CD4-positive, alpha-beta T cell treated with Interferon alpha-2 for 1 hour (primary cell): ENCODE data around the gene TRAPPC12.

Experiments
- DNase-seq, 2 donors: peaks; one replicate each; pipeline ENCODE4 v3.0.0-alpha.2; 2020 to 2022

TRAPPC12 gene

DNA sequence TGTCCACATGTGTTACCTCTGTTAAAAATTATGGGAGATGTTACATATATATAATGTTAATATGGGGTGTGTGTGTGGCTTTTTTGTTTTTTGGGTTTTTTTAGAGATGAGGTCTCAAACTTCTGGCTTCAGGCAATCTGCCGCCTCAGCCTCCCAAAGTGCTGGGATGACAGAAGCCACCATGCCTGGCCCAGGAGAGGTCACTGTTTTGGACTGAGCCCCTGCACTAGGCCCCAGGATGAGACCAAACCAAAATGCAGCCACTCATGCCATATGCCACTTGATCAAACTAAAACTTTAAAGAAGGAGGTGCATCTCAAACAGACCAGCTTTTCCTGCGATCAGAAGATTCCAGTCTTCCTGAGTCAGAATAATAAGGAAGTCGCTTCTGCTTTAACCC, 137.3 kb downstream of the TRAPPC12 start:
- DNase-seq: no peak

DNA sequence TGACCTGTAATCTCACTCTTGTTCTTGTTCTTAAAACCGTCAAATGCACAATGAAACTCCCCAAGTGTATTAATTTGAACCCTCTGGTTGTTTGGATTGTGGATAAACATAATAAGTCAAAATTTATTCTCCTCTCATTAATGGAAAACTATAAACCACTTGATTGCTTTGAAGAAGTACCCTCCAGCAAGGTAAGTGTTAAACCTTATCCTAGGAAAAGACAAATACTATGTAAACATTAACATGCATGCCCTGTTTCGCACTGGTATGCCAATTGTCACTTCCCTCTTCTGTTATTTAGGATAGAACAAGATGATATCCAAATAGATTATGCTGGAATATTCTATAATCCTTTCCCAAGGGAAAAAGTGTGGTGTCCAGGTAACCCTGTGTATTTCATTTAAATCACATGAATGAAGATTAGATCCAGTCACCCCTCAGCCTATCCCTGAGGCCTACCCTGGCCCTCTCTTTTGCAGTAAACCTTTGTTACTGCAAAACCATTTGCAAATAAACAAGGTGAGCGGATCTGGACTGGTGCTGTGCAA, 138.5 kb downstream of the TRAPPC12 start:
- no peak for DNase-seq

DNA sequence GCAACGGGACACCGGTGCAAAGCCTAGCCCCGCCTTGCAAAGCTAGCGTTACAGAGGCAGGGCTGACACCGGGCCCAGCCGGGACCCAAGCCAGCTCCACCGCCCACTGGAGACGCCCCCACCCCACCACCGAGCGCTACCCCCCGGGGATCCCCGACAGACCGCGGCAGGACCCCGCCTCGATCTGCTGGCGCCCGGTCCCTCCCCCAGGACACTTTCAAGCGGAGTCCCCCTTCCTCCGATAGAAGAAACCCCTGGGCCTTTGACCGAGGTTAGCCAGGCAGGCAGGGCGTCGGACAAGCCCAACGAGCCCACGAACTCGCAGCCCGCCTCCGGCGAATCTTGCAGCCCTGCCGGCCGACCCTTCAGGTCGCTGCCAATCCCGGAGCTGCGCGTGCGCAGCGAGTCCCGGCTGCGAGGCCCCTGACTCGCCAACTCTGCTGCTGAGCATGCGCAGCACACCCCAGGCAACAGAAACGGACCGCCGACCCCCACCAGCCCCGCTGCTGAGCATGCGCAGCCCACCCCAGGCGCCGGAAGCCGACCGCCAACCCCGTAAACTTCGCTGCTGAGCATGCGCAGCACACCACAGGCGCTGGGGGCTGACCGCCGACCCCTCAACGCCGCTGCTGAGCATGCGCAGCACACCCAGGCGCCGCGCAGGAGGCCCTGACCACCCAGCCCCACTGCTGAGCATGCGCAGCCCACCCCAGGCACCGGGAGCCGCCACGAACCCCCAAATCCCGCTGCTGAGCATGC, 139.2 kb downstream of the TRAPPC12 start:
- peak; percentile 99 for DNase-seq

DNA sequence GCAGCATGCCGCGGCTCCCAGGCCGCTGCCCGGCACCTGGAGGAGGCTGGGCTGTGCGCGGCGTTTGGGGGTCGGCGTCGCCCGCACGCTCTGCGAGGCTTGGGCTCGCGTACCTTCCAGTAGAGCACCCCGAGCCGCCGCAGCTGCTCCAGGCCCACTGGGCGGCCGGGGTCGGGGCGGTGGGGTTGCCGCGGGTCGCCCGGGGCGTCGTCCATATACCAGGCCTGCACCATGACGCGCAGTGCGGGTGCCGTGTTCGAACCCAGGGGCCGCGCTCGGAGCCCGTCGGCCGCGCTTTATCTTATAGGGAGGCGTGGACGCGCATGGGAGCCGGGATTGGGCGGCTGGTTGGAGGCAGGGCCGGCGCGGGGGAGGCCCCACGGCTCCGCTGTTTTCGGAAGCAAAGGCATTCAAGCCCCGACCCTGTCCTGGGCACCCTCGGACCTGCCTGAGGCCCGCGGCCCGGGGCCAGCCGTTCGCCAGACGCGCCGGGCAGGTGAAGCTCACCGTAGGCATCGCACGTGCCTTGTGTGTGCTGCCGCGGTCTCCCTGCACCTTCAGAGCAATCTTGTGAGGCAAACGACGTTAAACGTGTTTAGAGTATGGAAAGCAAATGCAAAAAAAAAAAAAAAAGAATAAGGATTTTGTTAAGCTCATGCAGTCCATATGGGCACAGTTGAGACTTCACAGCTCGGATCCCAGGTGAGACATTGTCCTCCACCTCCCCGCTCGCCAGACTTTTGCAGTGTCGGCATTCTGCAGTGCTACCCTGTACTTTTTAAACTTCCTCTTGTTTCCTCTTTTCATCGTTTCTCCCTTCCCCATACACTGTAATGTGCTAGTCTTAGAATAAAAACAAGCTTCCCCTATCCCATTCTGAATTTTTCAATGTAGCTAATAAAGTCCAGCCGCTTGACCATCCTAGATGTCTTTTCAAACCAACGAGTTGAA, 140.0 kb downstream of the TRAPPC12 start, which contains the start of gene ADI1:
Gene ADI1, minus strand, starts transcription at position 277 of the 951 bp plus-strand sequence. Its CDS starts 44 bp downstream, at position 233.
- DNase-seq: peak; percentile 72 to 80

DNA sequence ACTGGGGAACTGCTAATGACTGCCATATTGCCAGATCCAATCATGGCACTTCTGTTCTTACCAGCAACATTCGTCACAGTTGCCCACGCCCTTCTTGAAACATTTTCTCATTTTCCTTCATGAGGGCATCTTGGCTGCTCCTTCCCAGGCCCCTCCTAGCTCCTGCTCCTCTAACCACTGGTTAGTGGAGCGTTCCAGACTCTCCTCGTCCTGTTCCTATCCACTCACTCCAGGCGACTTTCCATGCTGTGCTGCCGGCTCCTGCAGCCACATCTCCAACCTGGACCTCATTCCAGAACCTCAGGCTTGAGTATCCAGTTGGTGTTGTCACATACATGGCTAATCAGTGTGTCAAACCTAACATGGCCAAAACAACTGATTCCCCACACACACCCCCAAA, 141.1 kb downstream of the TRAPPC12 start:
- no peak for DNase-seq

DNA sequence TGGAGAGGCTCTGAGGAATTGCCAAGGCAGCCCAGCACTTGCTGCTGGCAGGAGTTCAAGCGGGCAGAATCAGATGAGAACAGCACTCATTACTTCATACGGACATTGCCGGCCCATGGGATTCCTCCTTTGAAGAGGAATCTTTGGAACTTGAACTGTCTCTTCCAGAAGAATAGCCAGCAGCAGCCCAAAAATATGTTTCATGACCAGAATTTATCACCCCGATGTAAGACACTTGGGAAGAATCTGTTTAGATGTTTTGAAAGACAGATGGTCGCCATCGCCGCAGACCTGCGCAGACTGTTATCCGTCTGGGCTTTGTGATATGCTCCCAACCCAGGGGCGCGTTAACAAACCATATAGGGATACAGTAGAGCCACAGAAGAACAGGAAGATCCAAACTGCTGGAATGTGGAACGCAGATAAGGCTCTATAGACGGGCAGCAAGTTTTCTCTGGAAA, 143.5 kb downstream of the TRAPPC12 start:
- DNase-seq: no peak

DNA sequence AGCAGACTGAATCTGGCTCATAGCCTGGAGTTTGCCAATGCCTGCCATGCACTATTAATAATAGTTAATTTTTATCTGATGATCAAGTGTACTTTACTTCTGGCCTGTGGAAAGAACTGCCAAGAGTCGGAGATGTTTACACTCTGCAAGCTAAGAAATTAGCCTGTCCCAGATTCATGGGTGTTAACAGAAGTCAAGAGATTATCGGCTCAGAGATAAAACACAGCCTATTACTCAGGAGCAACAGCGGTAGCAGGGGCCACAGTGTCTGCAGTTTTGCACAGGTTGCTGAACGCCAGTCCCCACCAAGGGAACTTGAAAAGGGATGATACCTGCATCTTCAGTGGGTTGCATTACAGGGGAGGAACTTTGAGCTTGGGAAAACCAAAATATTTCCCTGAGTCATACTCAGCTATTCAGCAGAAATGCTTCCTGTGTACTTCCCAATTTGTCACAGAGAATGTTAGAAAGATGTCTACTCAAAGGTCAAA, 144.1 kb downstream of the TRAPPC12 start:
- DNase-seq: no peak

DNA sequence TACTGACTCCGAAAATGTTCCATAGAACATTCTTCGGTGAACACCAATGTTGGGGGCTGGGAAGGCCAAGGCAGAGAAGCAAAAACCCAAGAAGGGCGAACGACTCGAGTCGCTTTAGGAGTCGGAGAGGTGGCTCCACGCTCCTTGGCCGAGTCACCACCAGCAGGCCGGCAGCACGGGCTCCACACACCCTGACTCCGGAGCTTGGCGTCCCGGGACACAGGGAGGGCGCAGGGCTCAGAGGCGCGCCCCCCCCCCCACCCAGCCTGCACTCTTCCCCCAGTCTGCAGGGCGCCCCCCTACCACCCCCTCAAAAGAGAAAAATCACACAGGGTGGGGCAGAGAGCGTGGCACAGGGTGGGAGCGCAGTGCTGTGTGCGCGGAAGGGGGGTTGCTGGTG, 147.4 kb downstream of the TRAPPC12 start:
- no peak for DNase-seq

DNA sequence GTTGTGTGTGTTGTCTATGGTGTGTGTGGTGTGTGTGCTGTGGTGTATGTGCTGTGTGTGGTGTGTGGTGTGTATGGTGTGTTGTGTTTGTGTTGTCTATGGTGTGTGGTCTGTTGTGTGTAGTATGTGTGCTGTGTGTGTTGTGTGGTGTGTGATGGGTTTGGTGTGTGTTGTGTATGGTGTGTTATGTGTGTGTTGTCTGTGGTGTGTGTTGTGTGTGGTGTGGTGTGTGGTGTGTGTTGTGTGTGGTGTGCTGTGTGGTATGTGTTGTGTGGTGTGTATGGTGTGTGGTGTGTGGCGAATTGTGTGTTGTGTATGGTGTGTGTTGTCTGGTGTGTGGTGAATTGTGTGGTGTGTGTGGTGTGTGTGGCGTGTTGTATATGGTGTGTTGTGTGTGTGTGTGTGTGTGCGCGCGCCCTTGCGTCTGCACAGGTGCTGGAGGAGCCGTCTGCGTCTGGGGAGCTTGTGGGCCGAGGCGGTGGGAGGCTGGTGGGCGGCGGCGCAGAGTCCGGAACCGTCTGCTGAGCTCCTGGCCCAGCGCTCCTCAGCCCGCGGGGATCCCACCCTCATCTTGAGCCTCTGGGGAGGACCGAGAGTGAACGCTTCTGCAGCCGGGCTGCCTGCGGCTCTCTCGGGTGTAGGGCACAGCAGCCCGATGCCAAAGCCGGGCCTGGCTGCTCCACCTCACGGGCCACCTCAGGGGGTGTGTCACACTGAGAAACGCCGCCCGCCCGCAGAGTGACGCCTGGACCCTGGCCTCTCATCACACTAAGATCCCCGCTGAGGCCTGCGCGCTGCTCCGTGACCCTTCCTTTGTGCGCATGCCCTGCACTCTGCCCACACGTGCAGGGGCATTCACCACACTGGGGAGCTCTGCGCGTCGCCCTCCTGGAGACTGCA, 148.6 kb downstream of the TRAPPC12 start:
- DNase-seq: no peak
